RWPE1 (cell line): Measurements from ENCODE around the gene ABHD3.
A peak's percentile ranks its signal among the peaks of the same experiment; 100 is the strongest.
"Not testable (repeated sequence)": the region's sequence is repeated elsewhere in the genome, so short reads cannot be mapped to it uniquely, and the experiment has no call there.

Source experiments
- CTCF ChIA-PET: fragments of 350-600 bp; sonication (Branson Sonifier 250); formaldehyde crosslinking; extraction: SDS; loops from one replicate; lab custom pipeline; 2021; lab: Yijun Ruan, JAX
- POLR2A ChIA-PET: fragments of 400-600 bp; formaldehyde crosslinking; extraction: SDS; loops from one replicate; lab custom pipeline; 2020; ENCODE audit warnings: antibody characterized with exemption; ENCODE audit not compliant: low non-redundant PET; lab: Yijun Ruan, JAX
- DNase-seq: peaks from one replicate; pipeline ENCODE4 v3.0.0; 2012; ENCODE audit warnings: low spot score
- H3K27ac ChIP-seq: fragments of 450-650 bp; 2 replicates; pipeline ENCODE4 v1.5.1; 2017
- TF ChIP-seq, protein P1 (sequence below): fragments of 450-650 bp; conservative IDR thresholded peaks from 2 replicates; pipeline ENCODE4 v1.5.1; 2017; ENCODE audit warnings: low read depth, mild to moderate bottlenecking

ABHD3 gene

GRCh38 chr18:21742315-21742687 lies 37.7 kb upstream of the ABHD3 start:
- ChIA-PET POLR2A (interaction anchor here (0.6 kb wide), 1 partner anchor 39 kb away, joined by 6 read pairs; no protein-coding TSS in a partner anchor), CTCF (interaction anchor here (1.1 kb wide), 1 partner anchor 14 kb away, joined by 4 read pairs; no protein-coding TSS in a partner anchor)
- TF ChIP-seq, protein P1, sequence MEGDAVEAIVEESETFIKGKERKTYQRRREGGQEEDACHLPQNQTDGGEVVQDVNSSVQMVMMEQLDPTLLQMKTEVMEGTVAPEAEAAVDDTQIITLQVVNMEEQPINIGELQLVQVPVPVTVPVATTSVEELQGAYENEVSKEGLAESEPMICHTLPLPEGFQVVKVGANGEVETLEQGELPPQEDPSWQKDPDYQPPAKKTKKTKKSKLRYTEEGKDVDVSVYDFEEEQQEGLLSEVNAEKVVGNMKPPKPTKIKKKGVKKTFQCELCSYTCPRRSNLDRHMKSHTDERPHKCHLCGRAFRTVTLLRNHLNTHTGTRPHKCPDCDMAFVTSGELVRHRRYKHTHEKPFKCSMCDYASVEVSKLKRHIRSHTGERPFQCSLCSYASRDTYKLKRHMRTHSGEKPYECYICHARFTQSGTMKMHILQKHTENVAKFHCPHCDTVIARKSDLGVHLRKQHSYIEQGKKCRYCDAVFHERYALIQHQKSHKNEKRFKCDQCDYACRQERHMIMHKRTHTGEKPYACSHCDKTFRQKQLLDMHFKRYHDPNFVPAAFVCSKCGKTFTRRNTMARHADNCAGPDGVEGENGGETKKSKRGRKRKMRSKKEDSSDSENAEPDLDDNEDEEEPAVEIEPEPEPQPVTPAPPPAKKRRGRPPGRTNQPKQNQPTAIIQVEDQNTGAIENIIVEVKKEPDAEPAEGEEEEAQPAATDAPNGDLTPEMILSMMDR, result no peak
- no peak overlapping the region for H3K27ac ChIP-seq
- no peak for DNase-seq

DNA sequence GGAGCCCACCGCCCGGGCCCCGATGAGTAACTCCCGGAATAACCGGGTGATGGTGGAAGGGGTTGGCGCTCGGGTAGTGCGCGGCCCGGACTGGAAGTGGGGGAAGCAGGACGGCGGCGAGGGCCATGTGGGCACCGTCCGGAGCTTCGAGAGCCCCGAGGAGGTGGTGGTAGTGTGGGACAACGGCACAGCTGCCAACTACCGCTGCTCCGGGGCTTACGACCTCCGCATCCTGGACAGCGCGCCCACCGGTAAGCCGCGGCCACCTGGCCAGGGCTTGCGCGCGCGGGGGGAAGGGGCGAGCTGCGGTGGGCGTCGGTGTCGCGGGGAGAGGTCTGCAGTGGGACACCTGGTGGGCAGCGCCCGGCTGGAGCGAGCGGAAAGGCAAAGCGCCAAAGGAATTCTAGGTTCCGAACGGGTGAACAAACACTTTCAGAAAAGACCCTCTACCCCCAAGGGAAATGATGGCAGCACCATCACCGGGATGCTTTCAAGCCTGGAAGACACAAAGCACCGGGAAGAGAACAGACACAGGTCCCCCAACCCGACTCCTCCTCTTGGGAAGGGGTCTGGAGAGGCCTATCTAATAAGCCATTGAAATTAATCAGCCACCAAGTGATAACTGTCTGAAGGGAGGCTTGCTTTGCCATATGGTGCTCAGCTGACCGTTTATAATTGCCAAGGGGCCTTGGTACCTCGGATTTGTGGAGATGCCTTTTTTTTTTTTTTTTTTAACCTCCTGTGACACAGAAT lies 37.2 kb upstream of the ABHD3 start:
- DNase-seq, result no peak
- TF ChIP-seq, protein P1, result no peak
- CTCF ChIA-PET, result interaction anchor here (1.1 kb wide), 1 partner anchor 15 kb away, joined by 4 read pairs; no protein-coding TSS in a partner anchor
- POLR2A ChIA-PET, result interaction anchor here (0.6 kb wide), 1 partner anchor 38 kb away, joined by 6 read pairs; no protein-coding TSS in a partner anchor
- H3K27ac ChIP-seq, result peak overlapping the region; percentile 97

DNA sequence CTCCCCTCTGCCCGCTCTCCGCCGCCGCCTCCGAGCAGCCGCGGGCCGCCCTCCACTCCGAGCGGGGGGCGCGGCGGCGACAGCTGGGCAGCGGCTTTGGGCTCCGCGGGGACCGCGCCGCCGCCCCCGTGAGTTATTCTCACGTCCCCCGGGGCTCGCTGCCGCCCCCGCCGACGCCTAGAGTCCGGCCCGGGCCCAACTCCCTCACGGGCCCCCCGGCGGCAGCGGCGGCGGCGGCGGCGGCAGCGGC lies 36.7 kb upstream of the ABHD3 start:
- CTCF ChIA-PET, result no interaction called here
- TF ChIP-seq, protein P1, result no peak
- POLR2A ChIA-PET, result no interaction called here
- H3K27ac ChIP-seq, result peak overlapping the region; percentile 97
- DNase-seq, result no peak

GRCh38 chr18:21740538-21741311 lies 36.2 kb upstream of the ABHD3 start, which contains the start of gene MIB1:
TSS of gene MIB1 (plus strand) at chr18:21740792. CDS start at chr18:21741584, 792 bp downstream.
- H3K27ac ChIP-seq, result peak within 1 kb of the TSS; percentile 97
- ChIA-PET POLR2A (no interaction called here), CTCF (no interaction called here)
- TF ChIP-seq, protein P1, result no peak
- DNase-seq, result peak; percentile 94

DNA sequence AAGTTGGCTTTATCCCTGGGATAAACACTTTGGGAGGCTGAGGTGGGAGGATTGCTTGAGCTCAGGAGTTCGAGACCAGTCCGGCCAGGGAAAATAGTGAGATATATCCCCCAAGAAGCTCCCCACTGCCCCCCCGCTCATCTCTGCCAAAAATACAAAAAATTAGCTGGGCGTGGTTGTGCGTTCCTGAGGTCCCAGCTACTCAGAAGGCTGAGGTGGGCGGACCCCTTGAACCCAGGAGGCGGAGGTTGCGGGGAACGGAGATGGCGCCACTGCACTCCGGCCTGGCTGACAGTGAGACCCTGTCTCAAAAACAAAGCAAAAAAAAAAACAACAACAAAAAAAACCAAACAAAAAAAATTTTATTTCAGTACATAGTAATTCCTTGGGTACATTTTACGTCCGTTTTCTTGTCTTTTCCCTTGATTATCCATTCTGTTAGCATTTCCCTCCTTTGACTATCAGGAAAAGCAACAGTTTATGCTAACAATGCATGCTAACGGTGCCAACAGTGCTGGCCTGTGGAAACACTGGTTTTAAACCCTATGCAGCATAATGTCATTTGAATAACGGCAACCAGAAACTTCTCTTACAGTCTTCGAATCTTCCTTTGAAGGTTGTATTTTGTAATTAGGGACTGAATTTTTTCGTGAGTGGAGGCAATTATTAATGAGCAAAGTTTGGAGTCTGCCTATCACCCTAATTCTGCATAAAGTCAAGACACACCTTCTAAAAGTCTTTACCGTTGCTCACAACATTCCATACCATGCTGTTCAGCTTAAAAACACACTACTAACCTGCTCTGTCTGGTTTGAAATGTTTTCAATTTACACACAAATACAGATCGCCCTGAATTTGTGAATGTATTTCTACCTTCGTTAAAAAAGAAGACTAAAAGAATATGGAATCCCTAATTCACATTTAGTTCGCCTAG lies 35.3 kb upstream of the ABHD3 start:
- POLR2A ChIA-PET, result interaction anchor here (0.6 kb wide), 1 partner anchor 12 kb away, joined by 10 read pairs; no protein-coding TSS in a partner anchor
- peak; percentile 23 for DNase-seq
- H3K27ac ChIP-seq, result peak overlapping the region; percentile 97

GRCh38 chr18:21736926-21737325 lies 32.4 kb upstream of the ABHD3 start:
- CTCF ChIA-PET, POLR2A ChIA-PET: not testable (repeated sequence)

More for the DNA sequence above, 35.3 kb upstream of the ABHD3 start:
- TF ChIP-seq, protein P1, result no peak
- CTCF ChIA-PET, result no interaction called here

More at GRCh38 chr18:21736926-21737325, 32.4 kb upstream of the ABHD3 start:
- not testable (repeated sequence) for H3K27ac ChIP-seq, DNase-seq
